ENCODE measurements around the gene LEKR1.

- no peak for TF ChIP-seq CTCF (conservative IDR thresholded peaks at IDR 0.05)
- TF ChIP-seq ZFX (IDR thresholded peaks at IDR 0.05): no peak
These were observed 197.1 kb downstream of the LEKR1 start for GRCh38 chr3:157023226-157023625.
